Astrocyte (in vitro differentiated cells and primary cell): ENCODE data around the gene TEAD4. TPM values are rescaled to one million over a fixed set of nuclear protein-coding genes. Genes with fewer than 3 reads are reported as not detected.

Experiments
- DNase-seq: peaks from one replicate; pipeline ENCODE4 v3.0.0-alpha.2; 2010; ENCODE audit warnings: low read depth
- FAIRE-seq: peaks from 2 replicates; lab custom pipeline; 2011; peaks lifted over from hg19 to GRCh38; lab: Jason Lieb, UNC
- H2AFZ ChIP-seq: 2 replicates; pipeline ENCODE4 v1.6.0; 2012; ENCODE audit warnings: low read depth, low read length, inconsistent platforms
- H3K27ac ChIP-seq: 2 replicates; pipeline ENCODE4 v1.5.1; 2011; ENCODE audit warnings: low read depth, low read length, inconsistent platforms
- H3K27me3 ChIP-seq: 2 replicates; pipeline ENCODE4 v1.6.0; 2011; ENCODE audit warnings: low read length, inconsistent platforms; ENCODE audit not compliant: insufficient read depth
- H3K36me3 ChIP-seq: 2 replicates; pipeline ENCODE4 v1.5.1; 2011; ENCODE audit warnings: low read length, inconsistent platforms; ENCODE audit not compliant: insufficient read depth
- H3K4me1 ChIP-seq: 2 replicates; pipeline ENCODE4 v1.5.1; 2011; ENCODE audit warnings: low read length, inconsistent platforms; ENCODE audit not compliant: insufficient read depth
- H3K4me2 ChIP-seq: 2 replicates; pipeline ENCODE4 v1.6.0; 2012; ENCODE audit warnings: low read length, inconsistent platforms
- H3K4me3 ChIP-seq: 2 replicates; pipeline ENCODE4 v1.5.1; 2011; ENCODE audit warnings: low read depth, mild to moderate bottlenecking, low read length, inconsistent platforms; ENCODE audit not compliant: insufficient read depth
- H3K79me2 ChIP-seq: 2 replicates; pipeline ENCODE4 v1.6.0; 2012; ENCODE audit warnings: mild to moderate bottlenecking, low read length, inconsistent platforms; ENCODE audit not compliant: insufficient read depth
- H3K9ac ChIP-seq: 2 replicates; pipeline ENCODE4 v1.6.0; 2012; ENCODE audit warnings: mild to moderate bottlenecking, low read length, inconsistent platforms
- H3K9me3 ChIP-seq: 2 replicates; pipeline ENCODE4 v1.5.1; 2012; ENCODE audit warnings: low read depth, mild to moderate bottlenecking, low read length, inconsistent platforms; ENCODE audit not compliant: insufficient read depth
- H4K20me1 ChIP-seq: 2 replicates; pipeline ENCODE4 v1.6.0; 2012; ENCODE audit warnings: low read length, inconsistent platforms; ENCODE audit not compliant: insufficient read depth
- H3K27ac Mint-ChIP-seq: one replicate; pipeline ENCODE4 v1.8.0; 2021; ENCODE audit warnings: mild to moderate bottlenecking, mixed read lengths; ENCODE audit not compliant: unreplicated experiment
- H3K27me3 Mint-ChIP-seq: one replicate; pipeline ENCODE4 v1.8.0; 2021; ENCODE audit warnings: low read depth, mixed read lengths; ENCODE audit not compliant: unreplicated experiment
- H3K36me3 Mint-ChIP-seq: one replicate; pipeline ENCODE4 v1.8.0; 2021; ENCODE audit warnings: low read depth, mixed read lengths; ENCODE audit not compliant: unreplicated experiment
- H3K4me1 Mint-ChIP-seq: one replicate; pipeline ENCODE4 v1.8.0; 2021; ENCODE audit warnings: low read depth, mixed read lengths; ENCODE audit not compliant: unreplicated experiment
- H3K4me3 Mint-ChIP-seq: one replicate; pipeline ENCODE4 v1.8.0; 2021; ENCODE audit warnings: mild to moderate bottlenecking, moderate library complexity, mixed read lengths; ENCODE audit not compliant: unreplicated experiment
- H3K9me3 Mint-ChIP-seq: one replicate; pipeline ENCODE4 v1.8.0; 2021; ENCODE audit warnings: mild to moderate bottlenecking, mixed read lengths; ENCODE audit not compliant: unreplicated experiment
- CTCF ChIP-seq: IDR thresholded peaks from 2 replicates; pipeline ENCODE4 v1.5.1; 2011; ENCODE audit warnings: low read depth, mild to moderate bottlenecking, inconsistent platforms, low read length, moderate library complexity; ENCODE audit not compliant: insufficient read depth
- EZH2 ChIP-seq: IDR thresholded peaks from 2 replicates; pipeline ENCODE4 v1.6.1; 2012; ENCODE audit warnings: mild to moderate bottlenecking, low read length, inconsistent platforms; ENCODE audit not compliant: insufficient read depth
- total RNA-seq: library from RNA; stranded (reverse); gene quantifications from 2 replicates; pipeline ENCODE4 v1.2.1, GENCODE V29; 2021

Gene TEAD4
- total RNA-seq, 1 donor from 2014 or later, result 19.1 TPM

- H3K9ac ChIP-seq, result no peak overlapping the region
- FAIRE-seq, result no peak
- H3K27me3 ChIP-seq, result no peaks in the 10 kb centered on the region
- H3K4me1 ChIP-seq, result peaks cover 7% of the 10 kb centered on the region
- H3K4me2 ChIP-seq, result no peak overlapping the region
- peaks cover 7% of the 10 kb centered on the region for H3K4me1 Mint-ChIP-seq
- H3K36me3 Mint-ChIP-seq, result peaks cover 5% of the 10 kb centered on the region
- H3K9me3 Mint-ChIP-seq, result no peaks in the 10 kb centered on the region
- DNase-seq, result no peak
- H3K36me3 ChIP-seq, result peaks cover 3% of the 10 kb centered on the region
- no peak overlapping the region for H3K27ac ChIP-seq
- H4K20me1 ChIP-seq, result peaks cover 8% of the 10 kb centered on the region
- no peak overlapping the region for H2AFZ ChIP-seq
- no peaks in the 10 kb centered on the region for H3K9me3 ChIP-seq
- no peaks in the 10 kb centered on the region for H3K79me2 ChIP-seq
- H3K4me3 Mint-ChIP-seq, result no peak overlapping the region
- TF ChIP-seq EZH2 (no peak), CTCF (no peak)
- H3K27ac Mint-ChIP-seq, result no peak overlapping the region
- no peaks in the 10 kb centered on the region for H3K27me3 Mint-ChIP-seq
- H3K4me3 ChIP-seq, result no peak overlapping the region
Measured at GRCh38 chr12:3032161-3032560, 73.0 kb downstream of the TEAD4 start.

- Histone ChIP-seq H3K79me2 (no peaks in the 10 kb centered on the region), H4K20me1 (peaks cover 8% of the 10 kb centered on the region), H3K36me3 (peaks cover 3% of the 10 kb centered on the region), H3K27ac (no peak overlapping the region), H3K4me1 (peaks cover 7% of the 10 kb centered on the region), H3K27me3 (no peaks in the 10 kb centered on the region), H3K9ac (no peak overlapping the region), H3K4me3 (no peak overlapping the region), H3K4me2 (no peak overlapping the region), H2AFZ (no peak overlapping the region), H3K9me3 (no peaks in the 10 kb centered on the region)
- Mint-ChIP-seq H3K4me1 (peaks cover 7% of the 10 kb centered on the region), H3K27me3 (no peaks in the 10 kb centered on the region), H3K4me3 (no peak overlapping the region), H3K27ac (no peak overlapping the region), H3K36me3 (peaks cover 5% of the 10 kb centered on the region), H3K9me3 (no peaks in the 10 kb centered on the region)
- TF ChIP-seq EZH2 (no peak), CTCF (no peak)
- no peak for DNase-seq
- FAIRE-seq, result no peak
Measured at GRCh38 chr12:3032770-3033538, 73.8 kb downstream of the TEAD4 start.

- Histone ChIP-seq H3K36me3 (peaks cover 3% of the 10 kb centered on the region), H3K4me3 (no peak overlapping the region), H4K20me1 (peaks cover 8% of the 10 kb centered on the region), H3K4me2 (no peak overlapping the region), H3K79me2 (no peaks in the 10 kb centered on the region), H3K27ac (no peak overlapping the region), H2AFZ (no peak overlapping the region), H3K9ac (no peak overlapping the region), H3K27me3 (no peaks in the 10 kb centered on the region), H3K9me3 (no peaks in the 10 kb centered on the region), H3K4me1 (peaks cover 7% of the 10 kb centered on the region)
- TF ChIP-seq EZH2 (no peak), CTCF (no peak)
- FAIRE-seq (no peak), DNase-seq (no peak)
- no peaks in the 10 kb centered on the region for H3K27me3 Mint-ChIP-seq
- peaks cover 7% of the 10 kb centered on the region for H3K4me1 Mint-ChIP-seq
- no peak overlapping the region for H3K4me3 Mint-ChIP-seq
- H3K27ac Mint-ChIP-seq, result peak overlapping the region; percentile 69
- peaks cover 7% of the 10 kb centered on the region for H3K36me3 Mint-ChIP-seq
- no peaks in the 10 kb centered on the region for H3K9me3 Mint-ChIP-seq
Measured at GRCh38 chr12:3033539-3033867, 74.3 kb downstream of the TEAD4 start.
